ENCODE data around the gene PLEKHA1.

DNA sequence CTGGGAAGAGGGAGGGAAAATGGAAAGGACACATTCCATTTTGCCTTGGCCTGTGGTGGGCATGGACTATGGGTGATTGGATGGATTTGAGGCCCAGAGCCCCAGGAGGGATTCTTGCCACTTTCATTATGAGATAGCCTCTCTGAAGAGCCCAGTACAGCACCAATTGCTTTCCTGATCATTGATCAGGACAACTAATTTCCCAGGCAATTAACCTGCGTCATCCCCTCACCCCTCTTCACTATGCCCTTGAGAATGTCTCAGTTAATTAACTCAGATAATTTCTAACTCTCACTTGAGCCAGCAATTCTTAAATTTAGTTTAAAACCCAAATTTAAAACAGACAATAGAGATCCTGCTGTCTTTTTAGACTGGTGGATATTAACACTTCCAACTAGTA, 13.5 kb upstream of the PLEKHA1 start:
- TF ChIP-seq POLR2AphosphoS5 (IDR thresholded peaks at IDR 0.05; ENCODE audit: low read depth): no peak
- TF ChIP-seq, protein P1, sequence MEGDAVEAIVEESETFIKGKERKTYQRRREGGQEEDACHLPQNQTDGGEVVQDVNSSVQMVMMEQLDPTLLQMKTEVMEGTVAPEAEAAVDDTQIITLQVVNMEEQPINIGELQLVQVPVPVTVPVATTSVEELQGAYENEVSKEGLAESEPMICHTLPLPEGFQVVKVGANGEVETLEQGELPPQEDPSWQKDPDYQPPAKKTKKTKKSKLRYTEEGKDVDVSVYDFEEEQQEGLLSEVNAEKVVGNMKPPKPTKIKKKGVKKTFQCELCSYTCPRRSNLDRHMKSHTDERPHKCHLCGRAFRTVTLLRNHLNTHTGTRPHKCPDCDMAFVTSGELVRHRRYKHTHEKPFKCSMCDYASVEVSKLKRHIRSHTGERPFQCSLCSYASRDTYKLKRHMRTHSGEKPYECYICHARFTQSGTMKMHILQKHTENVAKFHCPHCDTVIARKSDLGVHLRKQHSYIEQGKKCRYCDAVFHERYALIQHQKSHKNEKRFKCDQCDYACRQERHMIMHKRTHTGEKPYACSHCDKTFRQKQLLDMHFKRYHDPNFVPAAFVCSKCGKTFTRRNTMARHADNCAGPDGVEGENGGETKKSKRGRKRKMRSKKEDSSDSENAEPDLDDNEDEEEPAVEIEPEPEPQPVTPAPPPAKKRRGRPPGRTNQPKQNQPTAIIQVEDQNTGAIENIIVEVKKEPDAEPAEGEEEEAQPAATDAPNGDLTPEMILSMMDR (conservative IDR thresholded peaks at IDR 0.05; ENCODE audit: low read depth in 2 of 2): no peak
